Endodermal cell (in vitro differentiated cells): ENCODE data around the gene THSD7B. TPM values are rescaled to one million over a fixed set of nuclear protein-coding genes. Genes with fewer than 3 reads are reported as not detected.

Experiments used
- DNase-seq: peaks from one replicate; pipeline ENCODE4 v3.0.0-alpha.2; 2017
- H3K27ac ChIP-seq: 2 replicates; pipeline ENCODE4 v1.5.1; 2013; ENCODE audit warnings: mild to moderate bottlenecking, low read depth, low read length, moderate library complexity
- H3K27me3 ChIP-seq: 2 replicates; pipeline ENCODE4 v1.6.1; 2013; ENCODE audit warnings: mild to moderate bottlenecking, low read length, moderate library complexity; ENCODE audit not compliant: insufficient read depth, control insufficient read depth, poor library complexity, severe bottlenecking
- H3K36me3 ChIP-seq: 2 replicates; pipeline ENCODE4 v1.7.0; 2013; ENCODE audit warnings: mild to moderate bottlenecking, low read length, moderate library complexity; ENCODE audit not compliant: control insufficient read depth, insufficient read depth
- H3K4me1 ChIP-seq: one replicate; pipeline ENCODE4 v1.7.0; 2013; ENCODE audit warnings: low read length; ENCODE audit not compliant: control insufficient read depth, insufficient read depth
- H3K4me3 ChIP-seq: 2 replicates; pipeline ENCODE4 v1.5.1; 2013; ENCODE audit warnings: mild to moderate bottlenecking, low read length, moderate library complexity
- H3K9ac ChIP-seq: 2 replicates; pipeline ENCODE4 v1.6.1; 2013; ENCODE audit warnings: mild to moderate bottlenecking, low read length, moderate library complexity; ENCODE audit not compliant: poor library complexity, severe bottlenecking; ENCODE audit errors: extremely low read depth
- H3K9me3 ChIP-seq: 2 replicates; pipeline ENCODE4 v1.6.1; 2013; ENCODE audit warnings: mild to moderate bottlenecking, low read length, moderate library complexity; ENCODE audit not compliant: control insufficient read depth
- H3K27ac Mint-ChIP-seq: 2 replicates; pipeline ENCODE4 v1.8.0; 2020; ENCODE audit warnings: mixed read lengths
- H3K27me3 Mint-ChIP-seq: 2 replicates; pipeline ENCODE4 v1.8.0; 2021; ENCODE audit warnings: mild to moderate bottlenecking, mixed read lengths; ENCODE audit not compliant: insufficient read depth
- H3K36me3 Mint-ChIP-seq: 2 replicates; pipeline ENCODE4 v1.8.0; 2020; ENCODE audit warnings: low read depth, mixed read lengths
- H3K4me1 Mint-ChIP-seq: 2 replicates; pipeline ENCODE4 v1.8.0; 2020; ENCODE audit warnings: mixed read lengths
- H3K4me3 Mint-ChIP-seq: 2 replicates; pipeline ENCODE4 v1.8.0; 2020; ENCODE audit warnings: mild to moderate bottlenecking, moderate library complexity, mixed read lengths
- H3K9me3 Mint-ChIP-seq: 2 replicates; pipeline ENCODE4 v1.8.0; 2020; ENCODE audit warnings: mild to moderate bottlenecking, mixed read lengths
- CTCF ChIP-seq: fragments of 200-600 bp; sonication (generic); conservative IDR thresholded peaks from 2 replicates; pipeline ENCODE4 v1.5.0; 2021; ENCODE audit warnings: antibody characterized with exemption, mild to moderate bottlenecking
- WGBS, 2 experiments: methylation state at CpG; one replicate each; pipeline versions ENCODE4 v1.1.5 to v1.1.7; 2013; ENCODE audit warnings: missing lambda C conversion rate in 2 of 2, mixed read lengths in 1 of 2; ENCODE audit not compliant: insufficient coverage in 1 of 2, insufficient read length in 1 of 2; 5-methylcytosine and 5-hydroxymethylcytosine counted together
- total RNA-seq, 2 donors: library from RNA; stranded (reverse); fragmentation: NEBNext Ultra II Directional in 1 of 2; extraction: Animal tissue kit (Norgen Biotek cat#: 25700) in 1 of 2; gene quantifications; 2 replicates in 1 of 2; 3 replicates in 1 of 2; pipeline ENCODE4 v1.2.1, GENCODE V29; 2021

THSD7B gene
- total RNA-seq, 2 donors from 2014 or later: 1.8 to 2.6 TPM

GRCh38 chr2:137167651-137168050 is 402.3 kb downstream of the THSD7B start:
- Mint-ChIP-seq H3K27ac (no peak overlapping the region), H3K27me3 (no peaks in the 10 kb centered on the region), H3K4me1 (peaks cover 13% of the 10 kb centered on the region), H3K9me3 (no peaks in the 10 kb centered on the region), H3K4me3 (no peak overlapping the region), H3K36me3 (no peaks in the 10 kb centered on the region)
- Histone ChIP-seq H3K27ac (no peak overlapping the region), H3K27me3 (no peaks in the 10 kb centered on the region), H3K4me3 (no peak overlapping the region), H3K36me3 (no peaks in the 10 kb centered on the region), H3K9ac (no peak overlapping the region), H3K9me3 (no peaks in the 10 kb centered on the region), H3K4me1 (peaks cover 5% of the 10 kb centered on the region)
- no peak for DNase-seq
- 80% methylated on average over 3 of the region's 3 CpGs; no CpG with 5 or more reads in 1 of the 2 experiments for WGBS, 2 experiments
- TF ChIP-seq CTCF: no peak

- Mint-ChIP-seq H3K27ac (no peak overlapping the region), H3K27me3 (no peaks in the 10 kb centered on the region), H3K4me3 (no peak overlapping the region), H3K4me1 (peaks cover 15% of the 10 kb centered on the region), H3K9me3 (no peaks in the 10 kb centered on the region), H3K36me3 (no peaks in the 10 kb centered on the region)
- DNase-seq: no peak
- Histone ChIP-seq H3K4me3 (no peak overlapping the region), H3K9ac (no peak overlapping the region), H3K36me3 (no peaks in the 10 kb centered on the region), H3K27ac (no peak overlapping the region), H3K27me3 (no peaks in the 10 kb centered on the region), H3K4me1 (peaks cover 5% of the 10 kb centered on the region), H3K9me3 (no peaks in the 10 kb centered on the region)
- TF ChIP-seq CTCF: no peak
- WGBS, 2 experiments: 90 to 93% methylated on average over 4 of the region's 4 CpGs
Measured at GRCh38 chr2:137168552-137168951, 403.2 kb downstream of the THSD7B start.

GRCh38 chr2:137172162-137172561 is 406.8 kb downstream of the THSD7B start:
- Mint-ChIP-seq H3K9me3 (no peaks in the 10 kb centered on the region), H3K27me3 (no peaks in the 10 kb centered on the region), H3K27ac (no peak overlapping the region), H3K36me3 (no peaks in the 10 kb centered on the region), H3K4me1 (peaks cover 15% of the 10 kb centered on the region), H3K4me3 (no peak overlapping the region)
- no peak overlapping the region for H3K4me3 ChIP-seq
- WGBS, 2 experiments: 40 to 68% methylated on average over 1 of the region's 1 CpG
- no peak for TF ChIP-seq CTCF
- no peak for DNase-seq
- no peaks in the 10 kb centered on the region for H3K27me3 ChIP-seq
- H3K4me1 ChIP-seq: peaks cover 5% of the 10 kb centered on the region
- no peak overlapping the region for H3K9ac ChIP-seq
- H3K9me3 ChIP-seq: no peaks in the 10 kb centered on the region
- H3K36me3 ChIP-seq: no peaks in the 10 kb centered on the region
- H3K27ac ChIP-seq: no peak overlapping the region
